Measurements from ENCODE around the gene ARHGAP26.

The ARHGAP26 gene

DNA sequence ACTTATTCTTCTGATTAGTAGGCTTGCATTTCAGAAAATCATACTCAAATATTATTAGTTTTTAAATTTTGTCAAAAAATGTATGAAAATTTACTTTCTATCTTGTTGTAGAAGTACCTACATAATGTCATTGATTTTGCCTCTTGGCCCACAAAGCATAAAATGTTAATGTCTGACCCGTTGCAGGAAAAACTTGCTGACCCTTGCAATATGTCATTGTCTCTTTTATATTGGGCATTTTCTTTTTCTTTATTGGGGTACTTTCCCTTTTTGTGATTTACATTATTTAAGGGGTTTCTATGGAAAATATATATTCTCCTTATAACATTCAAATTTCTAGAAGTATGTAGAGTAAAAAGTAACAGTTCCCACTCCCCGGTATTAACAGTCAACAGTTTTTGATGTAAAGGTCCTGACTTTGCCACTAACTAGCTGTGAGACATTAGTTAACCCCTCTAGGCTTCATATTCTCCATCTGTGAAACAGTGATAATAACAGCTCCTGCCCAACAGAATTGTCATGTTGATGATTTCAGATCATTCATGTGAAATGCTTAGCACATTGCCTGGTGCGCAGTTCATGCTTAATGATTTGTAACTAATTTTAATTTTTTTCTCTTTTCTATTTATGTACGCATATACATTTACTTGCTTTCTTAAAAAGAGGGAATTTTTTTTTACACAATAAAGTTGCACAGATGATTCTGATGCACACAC is 243.2 kb downstream of the ARHGAP26 start:
- Histone ChIP-seq H3K27ac (ENCODE audit: low read depth, low read length, poor library complexity, severe bottlenecking) (no peak overlapping the region), H4K20me1 (ENCODE audit: insufficient read depth, low read length) (no peaks in the 10 kb centered on the region), H3K4me3 (ENCODE audit: low read depth, low read length, poor library complexity, severe bottlenecking) (no peak overlapping the region), H3K9me3 (ENCODE audit: low read length) (no peaks in the 10 kb centered on the region), H3K79me2 (ENCODE audit: insufficient read depth, low read length) (no peaks in the 10 kb centered on the region), H3F3A (ENCODE audit: insufficient read depth, low read length) (no peaks in the 10 kb centered on the region), H3K9me2 (ENCODE audit: low read depth, low read length) (no peaks in the 10 kb centered on the region), H3K4me1 (ENCODE audit: insufficient read depth, low read length, severe bottlenecking) (peaks cover 33% of the 10 kb centered on the region), H2AFZ (ENCODE audit: low read length) (no peak overlapping the region), H3K4me2 (ENCODE audit: low read length) (no peak overlapping the region), H3K36me3 (ENCODE audit: insufficient read depth, low read length) (no peaks in the 10 kb centered on the region), H3K9ac (ENCODE audit: low read length) (no peak overlapping the region), H3K27me3 (ENCODE audit: insufficient read depth, low read length) (no peaks in the 10 kb centered on the region)
- no peak for TF ChIP-seq EZH2 (IDR thresholded peaks at IDR 0.05; ENCODE audit: borderline replicate concordance, low read length)
- TF ChIP-seq, protein P1, sequence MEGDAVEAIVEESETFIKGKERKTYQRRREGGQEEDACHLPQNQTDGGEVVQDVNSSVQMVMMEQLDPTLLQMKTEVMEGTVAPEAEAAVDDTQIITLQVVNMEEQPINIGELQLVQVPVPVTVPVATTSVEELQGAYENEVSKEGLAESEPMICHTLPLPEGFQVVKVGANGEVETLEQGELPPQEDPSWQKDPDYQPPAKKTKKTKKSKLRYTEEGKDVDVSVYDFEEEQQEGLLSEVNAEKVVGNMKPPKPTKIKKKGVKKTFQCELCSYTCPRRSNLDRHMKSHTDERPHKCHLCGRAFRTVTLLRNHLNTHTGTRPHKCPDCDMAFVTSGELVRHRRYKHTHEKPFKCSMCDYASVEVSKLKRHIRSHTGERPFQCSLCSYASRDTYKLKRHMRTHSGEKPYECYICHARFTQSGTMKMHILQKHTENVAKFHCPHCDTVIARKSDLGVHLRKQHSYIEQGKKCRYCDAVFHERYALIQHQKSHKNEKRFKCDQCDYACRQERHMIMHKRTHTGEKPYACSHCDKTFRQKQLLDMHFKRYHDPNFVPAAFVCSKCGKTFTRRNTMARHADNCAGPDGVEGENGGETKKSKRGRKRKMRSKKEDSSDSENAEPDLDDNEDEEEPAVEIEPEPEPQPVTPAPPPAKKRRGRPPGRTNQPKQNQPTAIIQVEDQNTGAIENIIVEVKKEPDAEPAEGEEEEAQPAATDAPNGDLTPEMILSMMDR (IDR thresholded peaks at IDR 0.05; ENCODE audit: low read length), result no peak

DNA sequence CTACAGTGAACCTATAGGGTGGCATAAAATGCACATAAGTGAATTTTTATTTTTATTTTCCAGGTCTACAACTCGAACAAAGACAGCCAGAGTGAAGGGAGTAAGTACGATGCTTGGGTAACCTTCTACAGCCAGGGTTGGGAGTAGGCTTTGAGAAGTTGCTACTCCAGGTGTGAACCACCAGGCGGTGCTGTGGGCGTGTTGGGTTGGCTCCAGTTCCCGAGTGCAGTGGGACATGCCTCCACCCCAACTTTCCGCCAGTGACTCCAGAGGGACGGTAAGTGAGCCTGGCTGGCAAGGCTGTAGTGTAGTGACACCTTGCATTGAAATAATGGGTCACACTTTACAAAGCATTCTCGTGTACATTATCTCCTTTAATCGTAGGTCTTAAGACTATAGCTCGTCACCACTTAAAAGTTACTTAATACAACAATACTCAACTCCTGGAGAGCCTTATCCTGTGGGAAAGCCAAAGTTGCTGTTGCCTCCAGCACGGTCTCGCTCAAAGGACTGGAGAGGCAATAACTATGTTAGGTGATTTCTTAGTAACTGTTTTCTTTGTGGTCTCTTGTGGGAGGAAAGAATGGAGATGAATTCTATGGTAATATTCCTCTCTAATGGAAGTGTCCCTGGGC is 244.0 kb downstream of the ARHGAP26 start:
- Histone ChIP-seq H3K9ac (ENCODE audit: low read length) (no peak overlapping the region), H3K9me3 (ENCODE audit: low read length) (no peaks in the 10 kb centered on the region), H3K36me3 (ENCODE audit: insufficient read depth, low read length) (no peaks in the 10 kb centered on the region), H3K9me2 (ENCODE audit: low read depth, low read length) (no peaks in the 10 kb centered on the region), H3K4me2 (ENCODE audit: low read length) (no peak overlapping the region), H3K4me1 (ENCODE audit: insufficient read depth, low read length, severe bottlenecking) (peaks cover 30% of the 10 kb centered on the region), H3K4me3 (ENCODE audit: low read depth, low read length, poor library complexity, severe bottlenecking) (no peak overlapping the region), H3K79me2 (ENCODE audit: insufficient read depth, low read length) (no peaks in the 10 kb centered on the region), H3K27me3 (ENCODE audit: insufficient read depth, low read length) (no peaks in the 10 kb centered on the region), H3F3A (ENCODE audit: insufficient read depth, low read length) (no peaks in the 10 kb centered on the region), H2AFZ (ENCODE audit: low read length) (no peak overlapping the region), H4K20me1 (ENCODE audit: insufficient read depth, low read length) (no peaks in the 10 kb centered on the region), H3K27ac (ENCODE audit: low read depth, low read length, poor library complexity, severe bottlenecking) (no peak overlapping the region)
- no peak for TF ChIP-seq EZH2 (IDR thresholded peaks at IDR 0.05; ENCODE audit: borderline replicate concordance, low read length)
- TF ChIP-seq, protein P1 (IDR thresholded peaks at IDR 0.05; ENCODE audit: low read length), result peak; percentile 68

DNA sequence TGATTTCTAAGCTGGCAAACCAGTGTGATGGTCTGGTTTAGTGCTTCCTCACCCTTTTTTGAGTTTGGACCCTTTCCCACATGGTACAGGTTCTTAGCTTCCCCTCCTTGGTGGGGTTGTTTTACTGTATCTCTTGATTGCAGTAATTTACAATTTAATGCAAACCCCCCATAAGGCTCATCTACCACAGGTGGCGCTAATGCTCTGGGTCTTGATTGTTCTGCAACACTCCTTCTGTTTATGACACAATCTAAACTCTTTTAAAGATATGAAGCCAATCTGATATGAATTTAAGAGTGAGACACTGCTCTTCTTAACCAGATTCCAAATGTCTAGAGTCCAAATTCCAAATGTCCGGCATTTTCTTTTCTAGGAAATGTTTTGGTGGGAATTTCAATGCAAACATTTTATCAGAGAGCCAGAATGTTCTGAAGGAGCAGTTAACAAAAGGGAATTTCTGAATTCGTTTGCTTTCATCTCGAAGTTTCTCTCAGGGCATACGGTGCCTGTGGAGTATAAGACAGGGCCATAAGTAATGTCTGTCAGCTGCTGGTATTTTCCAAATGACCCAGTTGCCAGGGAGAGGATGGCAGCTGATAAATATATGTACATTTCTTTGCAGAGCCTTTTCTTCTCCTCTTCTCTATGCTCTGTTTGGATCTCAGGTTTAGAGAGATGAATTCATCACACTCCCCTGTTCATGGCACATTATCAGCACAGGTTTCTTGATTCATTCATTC is 246.8 kb downstream of the ARHGAP26 start:
- H3K4me1 ChIP-seq (ENCODE audit: insufficient read depth, low read length, severe bottlenecking), result peaks cover 42% of the 10 kb centered on the region
- no peaks in the 10 kb centered on the region for H3K36me3 ChIP-seq (ENCODE audit: insufficient read depth, low read length)
- no peaks in the 10 kb centered on the region for H3K9me3 ChIP-seq (ENCODE audit: low read length)
- H3K4me2 ChIP-seq (ENCODE audit: low read length), result no peak overlapping the region
- TF ChIP-seq, protein P1 (IDR thresholded peaks at IDR 0.05; ENCODE audit: low read length), result peak; percentile 92
- no peak for TF ChIP-seq EZH2 (IDR thresholded peaks at IDR 0.05; ENCODE audit: borderline replicate concordance, low read length)
- H3F3A ChIP-seq (ENCODE audit: insufficient read depth, low read length), result no peaks in the 10 kb centered on the region
- H4K20me1 ChIP-seq (ENCODE audit: insufficient read depth, low read length), result no peaks in the 10 kb centered on the region
- peak overlapping the region; percentile 47 for H3K27ac ChIP-seq (ENCODE audit: low read depth, low read length, poor library complexity, severe bottlenecking)
- H3K27me3 ChIP-seq (ENCODE audit: insufficient read depth, low read length), result no peaks in the 10 kb centered on the region
- H3K4me3 ChIP-seq (ENCODE audit: low read depth, low read length, poor library complexity, severe bottlenecking), result no peak overlapping the region
- H3K79me2 ChIP-seq (ENCODE audit: insufficient read depth, low read length), result no peaks in the 10 kb centered on the region
- H2AFZ ChIP-seq (ENCODE audit: low read length), result no peak overlapping the region
- no peak overlapping the region for H3K9ac ChIP-seq (ENCODE audit: low read length)
- H3K9me2 ChIP-seq (ENCODE audit: low read depth, low read length), result no peaks in the 10 kb centered on the region
